ENCODE results near the gene KIRREL1. TPM values are rescaled to one million over a fixed set of nuclear protein-coding genes. Genes with fewer than 3 reads are reported as not detected.
A peak's percentile ranks its signal among the peaks of the same experiment; 100 is the strongest.

The KIRREL1 gene
- total RNA-seq, 1 experiment from 2014 or later, result 211 TPM

GRCh38 chr1:158098256-158098655, 104.8 kb downstream of the KIRREL1 start:
- no TSS peak for BruUV-seq (replicated peaks)
- H3K36me3 ChIP-seq (ENCODE audit: insufficient read depth, low read length, poor library complexity, severe bottlenecking), result peaks cover 40% of the 10 kb centered on the region
- CTCF ChIA-PET, result interaction anchor here (5.5 kb wide), 1 partner anchor 21 kb away, joined by 88 read pairs; no protein-coding TSS in a partner anchor
- no peaks in the 10 kb centered on the region for H3K9me3 ChIP-seq (ENCODE audit: low read depth, low read length, poor library complexity, severe bottlenecking)
- POLR2A ChIA-PET (ENCODE audit: low non-redundant PET), result no interaction called here
- TF ChIP-seq EZH2 (IDR thresholded peaks at IDR 0.05; ENCODE audit: borderline replicate concordance, low read depth, low read length, poor library complexity, severe bottlenecking) (no peak), CTCF (conservative IDR thresholded peaks at IDR 0.05; ENCODE audit: low read depth, low read length) (no peak)
- intact Hi-C loops (cut with micrococcal nuclease; ENCODE audit: unreplicated experiment), result no loop called here
- DNase-seq (ENCODE audit: low spot score), result no peak
- H3K4me3 ChIP-seq (ENCODE audit: low read depth, low read length, poor library complexity, severe bottlenecking), result no peak overlapping the region
- peaks cover 61% of the 10 kb centered on the region for H3K4me1 ChIP-seq (ENCODE audit: insufficient read depth, low read length, poor library complexity, severe bottlenecking)
- no peaks in the 10 kb centered on the region for H3K27me3 ChIP-seq (replicated peaks; ENCODE audit: insufficient read depth, low read depth, low read length, poor library complexity)
- peak overlapping the region; percentile 37 for H3K27ac ChIP-seq (ENCODE audit: low read depth, low read length, poor library complexity, severe bottlenecking)

GRCh38 chr1:158099185-158099584, 105.7 kb downstream of the KIRREL1 start:
- ChIA-PET POLR2A (ENCODE audit: low non-redundant PET) (no interaction called here), CTCF (interaction anchor here (5.5 kb wide), 1 partner anchor 20 kb away, joined by 88 read pairs; no protein-coding TSS in a partner anchor)
- peaks cover 31% of the 10 kb centered on the region for H3K36me3 ChIP-seq (ENCODE audit: insufficient read depth, low read length, poor library complexity, severe bottlenecking)
- H3K9me3 ChIP-seq (ENCODE audit: low read depth, low read length, poor library complexity, severe bottlenecking), result no peaks in the 10 kb centered on the region
- no peak for DNase-seq (ENCODE audit: low spot score)
- H3K4me3 ChIP-seq (ENCODE audit: low read depth, low read length, poor library complexity, severe bottlenecking), result no peak overlapping the region
- no peaks in the 10 kb centered on the region for H3K27me3 ChIP-seq (replicated peaks; ENCODE audit: insufficient read depth, low read depth, low read length, poor library complexity)
- TF ChIP-seq EZH2 (IDR thresholded peaks at IDR 0.05; ENCODE audit: borderline replicate concordance, low read depth, low read length, poor library complexity, severe bottlenecking) (no peak), CTCF (conservative IDR thresholded peaks at IDR 0.05; ENCODE audit: low read depth, low read length) (no peak)
- H3K4me1 ChIP-seq (ENCODE audit: insufficient read depth, low read length, poor library complexity, severe bottlenecking), result peaks cover 70% of the 10 kb centered on the region
- no TSS peak for BruUV-seq (replicated peaks)
- peak overlapping the region; percentile 37 for H3K27ac ChIP-seq (ENCODE audit: low read depth, low read length, poor library complexity, severe bottlenecking)
- intact Hi-C loops (cut with micrococcal nuclease; ENCODE audit: unreplicated experiment), result no loop called here

- CTCF ChIA-PET, result no interaction called here
- POLR2A ChIA-PET (ENCODE audit: low non-redundant PET), result no interaction called here
- peaks cover 19% of the 10 kb centered on the region for H3K36me3 ChIP-seq (ENCODE audit: insufficient read depth, low read length, poor library complexity, severe bottlenecking)
- H3K4me3 ChIP-seq (ENCODE audit: low read depth, low read length, poor library complexity, severe bottlenecking), result no peak overlapping the region
- H3K27me3 ChIP-seq (replicated peaks; ENCODE audit: insufficient read depth, low read depth, low read length, poor library complexity), result no peaks in the 10 kb centered on the region
- no peak for TF ChIP-seq CTCF (conservative IDR thresholded peaks at IDR 0.05; ENCODE audit: low read depth, low read length)
- TF ChIP-seq EZH2 (IDR thresholded peaks at IDR 0.05; ENCODE audit: borderline replicate concordance, low read depth, low read length, poor library complexity, severe bottlenecking), result no peak
- H3K9me3 ChIP-seq (ENCODE audit: low read depth, low read length, poor library complexity, severe bottlenecking), result no peaks in the 10 kb centered on the region
- DNase-seq (ENCODE audit: low spot score), result no peak
- intact Hi-C loops (cut with micrococcal nuclease; ENCODE audit: unreplicated experiment), result no loop called here
- BruUV-seq (replicated peaks), result no TSS peak
- peak overlapping the region; percentile 20 for H3K27ac ChIP-seq (ENCODE audit: low read depth, low read length, poor library complexity, severe bottlenecking)
- peaks cover 83% of the 10 kb centered on the region for H3K4me1 ChIP-seq (ENCODE audit: insufficient read depth, low read length, poor library complexity, severe bottlenecking)
These were observed 107.1 kb downstream of the KIRREL1 start for GRCh38 chr1:158100498-158100897.
